ENCODE data around the gene B3GALT4.
A peak's percentile ranks its signal among the peaks of the same experiment; 100 is the strongest.

B3GALT4 gene

GRCh38 chr6:33315793-33316602 is 39.1 kb downstream of the B3GALT4 start:
- no peak for DNase-seq

DNA sequence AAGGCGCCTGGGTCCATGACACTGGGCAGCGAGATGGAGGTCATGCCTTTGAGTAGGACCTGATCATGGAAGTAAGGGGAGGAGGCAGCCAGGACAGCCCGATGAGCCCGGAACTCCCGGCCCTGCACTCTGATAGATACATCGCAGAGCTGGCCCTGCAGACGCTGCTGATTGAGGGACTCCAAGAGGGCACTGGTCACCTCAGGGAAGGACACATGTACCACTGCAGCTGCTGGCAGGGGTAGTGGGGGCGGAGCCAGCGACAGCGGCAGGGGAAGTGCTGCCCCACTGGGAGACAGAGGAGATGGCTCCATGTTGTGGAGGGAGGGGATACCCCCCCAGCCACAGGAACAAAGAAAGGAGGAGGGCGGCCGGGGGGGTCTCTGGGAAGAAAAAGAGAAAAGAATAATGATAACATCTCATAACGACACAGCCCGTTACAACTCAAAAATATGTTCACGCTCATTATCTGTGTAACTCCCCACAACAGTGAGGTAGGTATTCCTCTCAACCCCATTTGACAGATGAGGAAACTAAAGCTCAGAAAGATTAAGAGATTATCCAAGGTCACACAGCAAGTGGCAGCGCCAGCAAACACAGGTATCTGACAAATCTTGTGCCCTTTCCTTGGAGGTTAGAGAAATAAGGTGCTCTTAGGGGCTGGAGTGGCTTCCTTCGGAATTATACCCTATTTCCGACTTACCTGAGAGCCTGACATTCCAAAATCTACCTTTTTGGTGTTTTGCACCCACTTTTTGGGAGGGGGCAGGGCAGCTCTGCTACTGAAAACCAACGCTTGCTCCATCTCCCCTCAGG is 39.9 kb downstream of the B3GALT4 start:
- DNase-seq, result no peak

DNA sequence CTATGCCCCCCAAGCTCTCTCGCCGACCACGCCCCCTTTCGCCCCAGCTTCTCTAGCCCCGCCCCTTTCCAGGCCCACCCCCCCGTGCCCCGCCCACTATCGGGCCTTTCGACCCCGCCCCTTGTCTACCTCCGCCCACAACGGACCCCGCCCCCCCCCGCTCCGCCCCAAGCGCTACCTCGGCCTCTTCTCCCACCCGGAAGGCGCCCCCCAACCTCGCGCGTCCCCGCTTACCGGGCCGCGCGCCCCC is 40.4 kb downstream of the B3GALT4 start:
- peak; percentile 79 for DNase-seq

- peak; percentile 98 for DNase-seq
Measured at GRCh38 chr6:33317669-33318425, 40.9 kb downstream of the B3GALT4 start, which contains the start of gene ZBTB22. Gene ZBTB22, minus strand, starts transcription at chr6:33317744. Its CDS starts 828 bp downstream, at chr6:33316916.

- DNase-seq, result no peak
Measured at GRCh38 chr6:33318426-33319073, 41.6 kb downstream of the B3GALT4 start.

DNA sequence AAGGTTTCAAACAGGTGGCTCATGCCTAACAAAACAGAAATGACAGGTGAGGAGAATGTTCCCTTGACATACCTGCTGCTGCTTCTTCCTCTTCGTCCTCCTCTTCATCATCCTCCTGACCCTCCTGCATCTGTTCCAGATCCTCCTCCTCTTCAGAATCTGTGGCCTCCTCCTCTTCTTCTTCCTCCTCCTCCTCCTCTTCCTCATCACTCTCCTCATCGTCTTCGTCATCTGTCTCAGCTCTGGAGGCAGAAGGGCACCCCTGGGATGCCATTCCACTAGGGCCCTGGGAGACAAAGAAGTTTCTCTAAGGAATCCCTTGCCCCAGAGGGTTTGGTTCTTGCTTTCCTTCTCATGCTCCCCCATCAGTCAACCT is 43.0 kb downstream of the B3GALT4 start:
- no peak for DNase-seq

DNA sequence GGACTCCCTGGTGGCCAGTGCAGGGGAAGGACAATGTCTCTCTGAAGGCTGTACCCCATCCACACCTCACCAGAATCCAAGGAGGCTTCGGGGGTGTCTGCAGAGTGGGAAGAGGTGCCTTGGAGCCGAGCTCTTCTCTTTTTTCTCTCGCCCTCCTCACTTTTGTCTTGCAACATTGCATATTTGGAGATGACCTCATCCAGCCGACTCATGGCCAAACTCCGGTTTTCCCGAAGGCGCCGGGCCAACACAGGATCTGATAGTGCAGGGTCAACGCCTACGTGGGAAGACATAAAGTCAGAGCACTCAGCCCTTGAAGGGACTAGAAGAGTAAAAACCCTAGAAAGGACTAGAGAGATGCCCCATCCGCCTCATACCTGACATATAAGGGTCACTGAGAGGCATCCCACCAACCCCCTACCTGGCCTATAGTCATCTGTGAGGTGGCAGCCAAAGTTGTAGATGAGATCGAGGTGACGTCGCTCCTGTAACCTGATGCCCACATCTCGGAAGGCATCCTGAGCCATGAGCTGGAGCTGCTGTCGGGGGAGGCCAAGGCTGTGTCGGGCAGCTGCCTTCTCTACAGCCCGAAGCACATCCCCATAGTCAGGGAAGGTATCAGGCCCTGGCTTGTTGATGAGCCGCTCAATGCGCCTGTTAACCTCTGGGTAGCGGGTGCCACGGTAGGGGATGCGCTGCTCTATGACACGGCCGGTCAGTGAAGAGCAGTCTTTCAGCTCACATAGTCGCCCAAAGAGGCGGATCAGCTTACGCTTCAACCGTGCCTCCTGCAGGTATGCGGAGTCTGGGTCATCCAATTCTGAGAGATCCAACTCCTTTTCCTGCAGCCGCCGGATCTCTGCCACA is 43.6 kb downstream of the B3GALT4 start:
- no peak for DNase-seq

DNA sequence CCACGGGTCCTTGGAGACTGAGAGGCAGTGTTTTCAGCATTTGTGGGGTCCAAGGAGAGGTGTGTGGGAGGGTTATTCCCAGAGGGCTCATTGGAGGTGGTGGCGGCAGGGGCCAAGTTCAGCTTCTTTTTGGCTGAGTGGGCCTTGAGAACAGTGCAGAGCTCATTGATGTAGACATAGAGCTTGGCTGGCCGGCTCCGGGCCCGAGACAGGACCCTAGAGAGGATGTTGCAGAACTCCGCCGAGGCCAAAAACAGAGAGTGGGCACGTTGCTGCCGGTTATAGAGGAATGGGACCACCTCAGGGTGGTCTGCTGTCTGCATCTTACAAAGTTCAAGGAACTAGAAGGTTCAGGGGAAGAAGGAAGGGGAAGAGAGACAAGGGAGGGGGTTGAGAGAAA is 44.3 kb downstream of the B3GALT4 start:
- DNase-seq, result no peak

- DNase-seq, result no peak
Measured at GRCh38 chr6:33323623-33323948, 46.7 kb downstream of the B3GALT4 start.

- no peak for DNase-seq
Measured at GRCh38 chr6:33324125-33324524, 47.2 kb downstream of the B3GALT4 start.
